Measurements from ENCODE around the gene POLR2I. TPM values are rescaled to one million over a fixed set of nuclear protein-coding genes. Genes with fewer than 3 reads are reported as not detected.

Gene POLR2I
- polyA plus RNA-seq, 1 donor (not counting 4 experiments of a cell fraction or from before 2014, with no cell fraction given), result 34.3 TPM

DNA sequence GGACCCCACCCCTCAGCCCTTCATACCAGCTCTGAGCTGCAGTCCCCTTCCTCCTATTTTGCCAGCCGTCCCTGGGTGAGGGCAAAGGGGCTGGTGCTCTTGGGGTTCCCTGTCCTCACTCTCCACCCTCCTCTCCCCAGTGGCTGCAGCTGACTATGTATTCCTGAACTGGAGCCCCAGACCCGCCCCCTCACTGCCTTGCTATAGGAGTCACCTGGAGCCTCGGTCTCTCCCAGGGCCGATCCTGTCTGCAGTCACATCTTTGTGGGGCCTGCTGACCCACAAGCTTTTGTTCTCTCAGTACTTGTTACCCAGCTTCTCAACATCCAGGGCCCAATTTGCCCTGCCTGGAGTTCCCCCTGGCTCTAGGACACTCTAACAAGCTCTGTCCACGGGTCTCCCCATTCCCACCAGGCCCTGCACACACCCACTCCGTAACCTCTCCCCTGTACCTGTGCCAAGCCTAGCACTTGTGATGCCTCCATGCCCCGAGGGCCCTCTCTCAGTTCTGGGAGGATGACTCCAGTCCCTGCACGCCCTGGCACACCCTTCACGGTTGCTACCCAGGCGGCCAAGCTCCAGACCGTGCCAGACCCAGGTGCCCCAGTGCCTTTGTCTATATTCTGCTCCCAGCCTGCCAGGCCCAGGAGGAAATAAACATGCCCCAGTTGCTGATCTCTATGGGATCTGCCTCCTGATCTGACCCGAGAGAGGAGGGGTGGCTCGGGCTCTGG, 35.2 kb upstream of the POLR2I start:
- Histone ChIP-seq H3K9ac (ENCODE audit: control insufficient read depth, extremely low read depth, insufficient read depth, low read length) (peak overlapping the region; percentile 20), H3K4me1 (ENCODE audit: control insufficient read depth, extremely low read depth, insufficient read depth, low read length) (peaks cover 41% of the 10 kb centered on the region), H3K27me3 (ENCODE audit: control insufficient read depth, extremely low read depth, insufficient read depth, low read length) (no peaks in the 10 kb centered on the region), H3K36me3 (ENCODE audit: control insufficient read depth in 2 of 2, extremely low read depth in 1 of 2, insufficient read depth in 2 of 2, low read length in 2 of 2) (peaks cover 29 to 46% of the 10 kb centered on the region in 2 experiments), H4K20me1 (ENCODE audit: control insufficient read depth, extremely low read depth, insufficient read depth, low read length) (peaks cover 10% of the 10 kb centered on the region), H2AFZ (ENCODE audit: control insufficient read depth, low read length) (no peak overlapping the region), H3K79me2 (ENCODE audit: control insufficient read depth, insufficient read depth, low read length) (peaks cover 3% of the 10 kb centered on the region), H3K4me3 (ENCODE audit: control insufficient read depth in 2 of 3, extremely low read depth in 1 of 3, insufficient read depth in 2 of 3, low read depth in 1 of 3, low read length in 3 of 3) (no peak overlapping the region), H3K9me3 (ENCODE audit: control insufficient read depth, low read depth, low read length) (no peaks in the 10 kb centered on the region), H3K9me1 (ENCODE audit: control insufficient read depth, extremely low read depth, insufficient read depth, low read length) (peaks cover 2% of the 10 kb centered on the region), H3K27ac (ENCODE audit: control insufficient read depth, insufficient read depth, low read length) (peak overlapping the region; percentile 47), H3K4me2 (ENCODE audit: control insufficient read depth, extremely low read depth, insufficient read depth, low read depth, low read length) (peak overlapping the region; percentile 17)
- dilution Hi-C loops (cut with MboI; ENCODE audit: extremely low pct_ligation_motif_present, low sequenced_read_pairs), result no loop called here
- FAIRE-seq, result peak; percentile 99
- DNase-seq (ENCODE audit: low read depth, low spot score), result no peak
- no peak for TF ChIP-seq EZH2 (IDR thresholded peaks at IDR 0.05; ENCODE audit: low read length)
- TF ChIP-seq, protein P1, sequence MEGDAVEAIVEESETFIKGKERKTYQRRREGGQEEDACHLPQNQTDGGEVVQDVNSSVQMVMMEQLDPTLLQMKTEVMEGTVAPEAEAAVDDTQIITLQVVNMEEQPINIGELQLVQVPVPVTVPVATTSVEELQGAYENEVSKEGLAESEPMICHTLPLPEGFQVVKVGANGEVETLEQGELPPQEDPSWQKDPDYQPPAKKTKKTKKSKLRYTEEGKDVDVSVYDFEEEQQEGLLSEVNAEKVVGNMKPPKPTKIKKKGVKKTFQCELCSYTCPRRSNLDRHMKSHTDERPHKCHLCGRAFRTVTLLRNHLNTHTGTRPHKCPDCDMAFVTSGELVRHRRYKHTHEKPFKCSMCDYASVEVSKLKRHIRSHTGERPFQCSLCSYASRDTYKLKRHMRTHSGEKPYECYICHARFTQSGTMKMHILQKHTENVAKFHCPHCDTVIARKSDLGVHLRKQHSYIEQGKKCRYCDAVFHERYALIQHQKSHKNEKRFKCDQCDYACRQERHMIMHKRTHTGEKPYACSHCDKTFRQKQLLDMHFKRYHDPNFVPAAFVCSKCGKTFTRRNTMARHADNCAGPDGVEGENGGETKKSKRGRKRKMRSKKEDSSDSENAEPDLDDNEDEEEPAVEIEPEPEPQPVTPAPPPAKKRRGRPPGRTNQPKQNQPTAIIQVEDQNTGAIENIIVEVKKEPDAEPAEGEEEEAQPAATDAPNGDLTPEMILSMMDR (optimal IDR thresholded peaks at IDR 0.05 in 1 of 3, IDR thresholded peaks at IDR 0.05 in 1 of 3, conservative IDR thresholded peaks at IDR 0.05 in 1 of 3; ENCODE audit: extremely low read depth in 1 of 3, insufficient read depth in 2 of 3, low read length in 3 of 3), result no peak

- no peak for DNase-seq (ENCODE audit: low read depth, low spot score)
- H3K9me1 ChIP-seq (ENCODE audit: control insufficient read depth, extremely low read depth, insufficient read depth, low read length), result peaks cover 2% of the 10 kb centered on the region
- no peak overlapping the region for H3K4me3 ChIP-seq (ENCODE audit: control insufficient read depth in 2 of 3, extremely low read depth in 1 of 3, insufficient read depth in 2 of 3, low read depth in 1 of 3, low read length in 3 of 3)
- peaks cover 36 to 56% of the 10 kb centered on the region in 2 experiments for H3K36me3 ChIP-seq (ENCODE audit: control insufficient read depth in 2 of 2, extremely low read depth in 1 of 2, insufficient read depth in 2 of 2, low read length in 2 of 2)
- TF ChIP-seq EZH2 (IDR thresholded peaks at IDR 0.05; ENCODE audit: low read length), result no peak
- TF ChIP-seq, protein P1 (optimal IDR thresholded peaks at IDR 0.05 in 1 of 3, IDR thresholded peaks at IDR 0.05 in 1 of 3, conservative IDR thresholded peaks at IDR 0.05 in 1 of 3; ENCODE audit: extremely low read depth in 1 of 3, insufficient read depth in 2 of 3, low read length in 3 of 3), result no peak
- dilution Hi-C loops (cut with MboI; ENCODE audit: extremely low pct_ligation_motif_present, low sequenced_read_pairs), result no loop called here
- H3K9ac ChIP-seq (ENCODE audit: control insufficient read depth, extremely low read depth, insufficient read depth, low read length), result no peak overlapping the region
- H3K27me3 ChIP-seq (ENCODE audit: control insufficient read depth, extremely low read depth, insufficient read depth, low read length), result no peaks in the 10 kb centered on the region
- no peaks in the 10 kb centered on the region for H3K9me3 ChIP-seq (ENCODE audit: control insufficient read depth, low read depth, low read length)
- H2AFZ ChIP-seq (ENCODE audit: control insufficient read depth, low read length), result no peak overlapping the region
- H3K4me2 ChIP-seq (ENCODE audit: control insufficient read depth, extremely low read depth, insufficient read depth, low read depth, low read length), result no peak overlapping the region
- H3K27ac ChIP-seq (ENCODE audit: control insufficient read depth, insufficient read depth, low read length), result no peak overlapping the region
- FAIRE-seq, result no peak
- H3K4me1 ChIP-seq (ENCODE audit: control insufficient read depth, extremely low read depth, insufficient read depth, low read length), result peaks cover 17% of the 10 kb centered on the region
- peaks cover 22% of the 10 kb centered on the region for H3K79me2 ChIP-seq (ENCODE audit: control insufficient read depth, insufficient read depth, low read length)
- peaks cover 17% of the 10 kb centered on the region for H4K20me1 ChIP-seq (ENCODE audit: control insufficient read depth, extremely low read depth, insufficient read depth, low read length)
Measured at GRCh38 chr19:36144624-36145023, 29.9 kb upstream of the POLR2I start.
